Breast epithelium (tissue), 3 donors: Measurements from ENCODE around the gene PICALM.

Experiments
- POLR2A ChIP-seq: fragments of 450-650 bp; IDR thresholded peaks from one replicate; pipeline ENCODE4 v1.6.1; 2016; ENCODE audit warnings: antibody characterized with exemption, mild to moderate bottlenecking, moderate library complexity
- TF ChIP-seq, protein P1 (sequence below), 3 donors: fragments of 450-650 bp; IDR thresholded peaks; one replicate each; pipeline ENCODE4 v1.5.1; 2016 to 2017; ENCODE audit warnings: antibody characterized with exemption in 3 of 3, mild to moderate bottlenecking in 3 of 3, moderate library complexity in 3 of 3

DNA sequence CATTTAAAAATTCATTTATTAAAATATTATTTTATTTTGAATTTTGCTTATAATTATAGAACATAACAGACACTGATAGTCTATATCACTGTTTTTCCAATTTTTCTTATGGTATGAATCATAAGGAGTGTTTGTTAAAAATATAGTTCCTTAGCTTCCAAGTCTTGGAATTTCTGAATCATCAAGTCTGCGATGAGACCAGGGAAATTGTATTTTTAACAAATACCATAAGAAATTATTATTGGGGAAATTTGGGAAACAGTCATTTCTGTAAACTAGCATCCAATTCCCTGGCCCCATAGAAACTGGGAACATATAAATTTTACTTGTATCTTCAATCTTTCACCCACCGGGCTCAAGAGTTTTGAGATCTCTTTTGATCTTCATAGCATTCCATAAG lies 38.0 kb upstream of the PICALM start:
- TF ChIP-seq, protein P1, sequence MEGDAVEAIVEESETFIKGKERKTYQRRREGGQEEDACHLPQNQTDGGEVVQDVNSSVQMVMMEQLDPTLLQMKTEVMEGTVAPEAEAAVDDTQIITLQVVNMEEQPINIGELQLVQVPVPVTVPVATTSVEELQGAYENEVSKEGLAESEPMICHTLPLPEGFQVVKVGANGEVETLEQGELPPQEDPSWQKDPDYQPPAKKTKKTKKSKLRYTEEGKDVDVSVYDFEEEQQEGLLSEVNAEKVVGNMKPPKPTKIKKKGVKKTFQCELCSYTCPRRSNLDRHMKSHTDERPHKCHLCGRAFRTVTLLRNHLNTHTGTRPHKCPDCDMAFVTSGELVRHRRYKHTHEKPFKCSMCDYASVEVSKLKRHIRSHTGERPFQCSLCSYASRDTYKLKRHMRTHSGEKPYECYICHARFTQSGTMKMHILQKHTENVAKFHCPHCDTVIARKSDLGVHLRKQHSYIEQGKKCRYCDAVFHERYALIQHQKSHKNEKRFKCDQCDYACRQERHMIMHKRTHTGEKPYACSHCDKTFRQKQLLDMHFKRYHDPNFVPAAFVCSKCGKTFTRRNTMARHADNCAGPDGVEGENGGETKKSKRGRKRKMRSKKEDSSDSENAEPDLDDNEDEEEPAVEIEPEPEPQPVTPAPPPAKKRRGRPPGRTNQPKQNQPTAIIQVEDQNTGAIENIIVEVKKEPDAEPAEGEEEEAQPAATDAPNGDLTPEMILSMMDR (IDR thresholded peaks at IDR 0.05) = no peak
- no peak for TF ChIP-seq POLR2A
